ENCODE results near the gene ITPKC.

The ITPKC gene

DNA sequence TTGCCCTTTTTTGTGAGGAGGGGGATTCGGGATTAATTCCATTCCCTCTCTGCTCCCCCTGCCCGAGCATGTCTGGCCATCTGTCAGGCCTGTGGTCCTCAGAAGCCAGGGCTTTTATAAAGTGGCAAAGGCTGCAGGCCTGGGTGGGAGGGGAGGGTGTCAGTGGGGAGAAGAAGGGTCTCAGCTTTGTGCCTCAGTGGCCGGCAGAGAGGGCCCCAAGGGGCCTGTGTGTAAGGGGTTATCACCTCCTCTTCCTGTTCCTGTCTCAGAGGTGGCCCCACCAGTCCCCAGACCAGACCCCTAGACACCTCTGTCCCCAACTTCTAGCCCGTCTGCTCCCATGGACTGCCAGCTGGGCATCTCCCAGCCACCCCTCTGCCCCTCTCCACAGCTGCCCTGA lies 23.0 kb upstream of the ITPKC start:
- TF ChIP-seq CTCF (IDR thresholded peaks at IDR 0.05; ENCODE audit: borderline replicate concordance, insufficient read depth, low read depth, low read length) = no peak
- H3K4me3 ChIP-seq (ENCODE audit: low read depth, low read length) = no peak overlapping the region

GRCh38 chr19:40695881-40696280 lies 21.0 kb upstream of the ITPKC start:
- no peak overlapping the region for H3K4me3 ChIP-seq (ENCODE audit: low read depth, low read length)
- no peak for TF ChIP-seq CTCF (IDR thresholded peaks at IDR 0.05; ENCODE audit: borderline replicate concordance, insufficient read depth, low read depth, low read length)

- no peak overlapping the region for H3K4me3 ChIP-seq (ENCODE audit: low read depth, low read length)
- TF ChIP-seq CTCF (IDR thresholded peaks at IDR 0.05; ENCODE audit: borderline replicate concordance, insufficient read depth, low read depth, low read length) = no peak
These were observed 19.9 kb upstream of the ITPKC start for GRCh38 chr19:40697007-40697406.

GRCh38 chr19:40700083-40700482 lies 16.8 kb upstream of the ITPKC start:
- H3K4me3 ChIP-seq (ENCODE audit: low read depth, low read length) = no peak overlapping the region
- no peak for TF ChIP-seq CTCF (IDR thresholded peaks at IDR 0.05; ENCODE audit: borderline replicate concordance, insufficient read depth, low read depth, low read length)

GRCh38 chr19:40701758-40702157 lies 15.2 kb upstream of the ITPKC start:
- no peak overlapping the region for H3K4me3 ChIP-seq (ENCODE audit: low read depth, low read length)
- no peak for TF ChIP-seq CTCF (IDR thresholded peaks at IDR 0.05; ENCODE audit: borderline replicate concordance, insufficient read depth, low read depth, low read length)

DNA sequence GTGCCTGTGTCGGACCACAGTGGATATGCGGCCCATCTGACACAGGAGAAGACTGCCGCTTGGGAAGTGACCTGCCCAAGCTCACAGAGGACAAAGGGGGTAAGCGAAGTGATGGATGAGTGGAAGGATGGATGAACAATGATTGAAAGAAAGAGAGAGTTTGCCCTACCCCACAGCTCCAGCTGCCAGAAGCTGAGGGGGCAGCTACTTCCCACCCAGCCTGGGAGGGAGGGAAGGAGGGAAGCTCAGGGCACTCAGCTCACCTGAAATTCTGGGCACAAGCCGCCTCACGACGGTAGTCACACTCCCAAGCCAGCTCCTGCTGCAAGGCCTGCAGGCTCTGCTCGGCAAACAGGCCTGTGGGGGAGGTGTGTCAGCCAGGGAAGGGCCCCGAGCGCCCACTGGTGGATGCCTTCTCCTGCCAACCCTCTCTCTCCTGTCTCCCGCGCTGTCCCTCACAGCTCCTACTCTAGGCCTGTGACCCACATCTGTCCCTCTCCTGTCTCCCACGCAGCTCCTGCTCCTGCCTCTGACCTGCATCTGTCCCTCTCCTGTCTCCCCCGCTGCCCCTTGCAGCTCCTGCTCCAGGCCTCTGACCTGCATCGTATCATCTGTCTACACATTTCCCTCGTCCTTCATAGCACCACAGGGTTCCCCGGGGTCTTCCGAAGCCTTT lies 14.4 kb upstream of the ITPKC start:
- TF ChIP-seq CTCF (IDR thresholded peaks at IDR 0.05; ENCODE audit: borderline replicate concordance, insufficient read depth, low read depth, low read length) = no peak
- no peak overlapping the region for H3K4me3 ChIP-seq (ENCODE audit: low read depth, low read length)

DNA sequence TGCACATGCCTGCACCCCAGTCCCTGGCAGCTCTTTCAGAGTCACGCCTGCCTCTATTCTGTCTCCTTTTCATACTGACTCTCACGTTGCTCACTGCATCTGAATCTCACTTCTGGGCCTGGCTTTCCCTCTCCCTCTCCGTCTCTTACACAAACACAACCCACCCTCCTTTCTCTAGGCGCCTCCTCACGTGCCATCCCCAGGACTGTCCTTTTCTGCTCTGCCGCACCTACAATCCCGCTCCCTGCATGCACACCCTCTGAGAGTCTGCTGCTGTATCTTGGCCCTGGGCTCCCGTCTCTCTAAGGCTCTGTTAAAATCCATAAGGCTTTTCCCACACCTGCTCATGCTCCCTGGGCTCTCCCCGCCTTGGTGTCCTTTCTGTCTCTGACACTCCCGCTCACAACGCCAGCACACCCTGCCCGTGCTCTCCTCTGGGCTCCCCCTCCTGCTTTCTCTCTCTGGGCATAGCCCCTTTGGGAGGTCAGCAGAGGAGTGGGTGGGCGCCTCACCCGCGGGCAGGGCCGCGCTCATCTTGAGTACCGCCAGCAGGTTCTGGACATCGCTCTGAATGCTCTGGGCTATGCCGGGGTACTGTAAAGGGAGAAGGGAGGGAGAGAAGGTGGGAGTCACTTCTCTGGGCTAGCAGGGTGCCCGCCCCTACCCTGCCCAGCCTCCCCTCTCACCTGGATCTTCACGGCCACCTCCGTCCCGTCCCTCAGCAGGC lies 13.7 kb upstream of the ITPKC start:
- no peak for TF ChIP-seq CTCF (IDR thresholded peaks at IDR 0.05; ENCODE audit: borderline replicate concordance, insufficient read depth, low read depth, low read length)
- no peak overlapping the region for H3K4me3 ChIP-seq (ENCODE audit: low read depth, low read length)
